ENCODE results near the gene GLRB.

GRCh38 chr4:157220371-157220881 is 144.5 kb downstream of the GLRB start, which contains the start of gene GRIA2:
- no peak for TF ChIP-seq CTCF (IDR thresholded peaks at IDR 0.05; ENCODE audit: low read depth, low read length, poor library complexity, severe bottlenecking)
- no peak for TF ChIP-seq EZH2phosphoT487 (IDR thresholded peaks at IDR 0.05; ENCODE audit: borderline replicate concordance, low read length)

Measured in DOHH2 (cell line).